A673 (cell line): ENCODE measurements around the gene TMOD3. TPM values are rescaled to one million over a fixed set of nuclear protein-coding genes. Genes with fewer than 3 reads are reported as not detected.

Experiments
- BruUV-seq: library from RNA; stranded (reverse); fragments of 400-500 nt; replicated peaks from 2 replicates; lab custom pipeline; 2021; lab: Mats Ljungman, UMichigan
- CTCF ChIA-PET: fragments of 300-600 bp; sonication (Branson Sonifier 250); formaldehyde crosslinking; loops from one replicate; lab custom pipeline; 2022; ENCODE audit warnings: antibody characterized with exemption; lab: Charles Lee
- POLR2A ChIA-PET: fragments of 300-600 bp; sonication (Branson Sonifier 250); formaldehyde crosslinking; loops from one replicate; lab custom pipeline; 2022; ENCODE audit warnings: antibody characterized with exemption; ENCODE audit not compliant: low non-redundant PET; lab: Charles Lee
- DNase-seq: peaks from one replicate; pipeline ENCODE4 v3.0.0-alpha.2; 2015; ENCODE audit warnings: low spot score
- H3K27ac ChIP-seq: fragments of 200-600 bp; sonication (generic); 2 replicates; pipeline ENCODE4 v1.5.1; 2016; ENCODE audit warnings: mixed run types, low read depth, mild to moderate bottlenecking, mixed read lengths, antibody characterized with exemption, low read length; ENCODE audit not compliant: poor library complexity, severe bottlenecking
- H3K27me3 ChIP-seq: fragments of 200-600 bp; sonication (generic); replicated peaks from 2 replicates; pipeline ENCODE4 v1.6.1; 2017; ENCODE audit warnings: mixed run types, low read depth, mild to moderate bottlenecking, mixed read lengths, antibody characterized with exemption, low read length; ENCODE audit not compliant: insufficient read depth, poor library complexity
- H3K36me3 ChIP-seq: fragments of 200-600 bp; sonication (generic); 2 replicates; pipeline ENCODE4 v1.6.1; 2016; ENCODE audit warnings: mixed run types, mild to moderate bottlenecking, mixed read lengths, antibody characterized with exemption, low read length; ENCODE audit not compliant: insufficient read depth, poor library complexity, severe bottlenecking
- H3K4me1 ChIP-seq: fragments of 200-600 bp; sonication (generic); 2 replicates; pipeline ENCODE4 v1.6.1; 2017; ENCODE audit warnings: mixed run types, mild to moderate bottlenecking, mixed read lengths, antibody characterized with exemption, low read length; ENCODE audit not compliant: insufficient read depth, poor library complexity, severe bottlenecking
- H3K4me3 ChIP-seq: fragments of 200-600 bp; sonication (generic); 2 replicates; pipeline ENCODE4 v1.5.1; 2016; ENCODE audit warnings: low read depth, mixed run types, mild to moderate bottlenecking, mixed read lengths, low read length; ENCODE audit not compliant: poor library complexity, severe bottlenecking
- H3K9me3 ChIP-seq: fragments of 200-600 bp; sonication (generic); 2 replicates; pipeline ENCODE4 v1.6.1; 2016; ENCODE audit warnings: mixed run types, low read depth, mild to moderate bottlenecking, mixed read lengths, antibody characterized with exemption, low read length; ENCODE audit not compliant: poor library complexity, severe bottlenecking
- EZH2 ChIP-seq: fragments of 200-600 bp; sonication (generic); IDR thresholded peaks from 2 replicates; pipeline ENCODE4 v1.6.1; 2017; ENCODE audit warnings: borderline replicate concordance, low read depth, mild to moderate bottlenecking, mixed read lengths, antibody characterized with exemption, low read length; ENCODE audit not compliant: poor library complexity, severe bottlenecking
- intact Hi-C: fragments of 100-400 bp; cut with micrococcal nuclease; formaldehyde crosslinking; loops from one replicate; pipeline ENCODE4 v1.10.0; 2022; ENCODE audit not compliant: unreplicated experiment
- total RNA-seq: library from RNA; stranded (reverse); gene quantifications from 2 replicates; pipeline ENCODE4 v1.2.3, GENCODE V29; 2021
- TF ChIP-seq, protein P1 (sequence below): fragments of 300-800, 200-600 bp; sonication (generic); conservative IDR thresholded peaks from 2 replicates; pipeline ENCODE4 v1.5.1; 2017; ENCODE audit warnings: low read depth, mild to moderate bottlenecking, antibody characterized with exemption, low read length, moderate library complexity, mixed read lengths

TMOD3 gene
- total RNA-seq, 1 experiment from 2014 or later: 66.6 TPM

GRCh38 chr15:51955504-51955903 is 126.1 kb downstream of the TMOD3 start:
- Histone ChIP-seq H3K4me1 (no peaks in the 10 kb centered on the region), H3K36me3 (peaks cover 74% of the 10 kb centered on the region), H3K9me3 (no peaks in the 10 kb centered on the region), H3K4me3 (no peak overlapping the region), H3K27ac (no peak overlapping the region), H3K27me3 (no peaks in the 10 kb centered on the region)
- no TSS peak for BruUV-seq
- intact Hi-C loops: no loop called here
- TF ChIP-seq EZH2: no peak
- TF ChIP-seq, protein P1, sequence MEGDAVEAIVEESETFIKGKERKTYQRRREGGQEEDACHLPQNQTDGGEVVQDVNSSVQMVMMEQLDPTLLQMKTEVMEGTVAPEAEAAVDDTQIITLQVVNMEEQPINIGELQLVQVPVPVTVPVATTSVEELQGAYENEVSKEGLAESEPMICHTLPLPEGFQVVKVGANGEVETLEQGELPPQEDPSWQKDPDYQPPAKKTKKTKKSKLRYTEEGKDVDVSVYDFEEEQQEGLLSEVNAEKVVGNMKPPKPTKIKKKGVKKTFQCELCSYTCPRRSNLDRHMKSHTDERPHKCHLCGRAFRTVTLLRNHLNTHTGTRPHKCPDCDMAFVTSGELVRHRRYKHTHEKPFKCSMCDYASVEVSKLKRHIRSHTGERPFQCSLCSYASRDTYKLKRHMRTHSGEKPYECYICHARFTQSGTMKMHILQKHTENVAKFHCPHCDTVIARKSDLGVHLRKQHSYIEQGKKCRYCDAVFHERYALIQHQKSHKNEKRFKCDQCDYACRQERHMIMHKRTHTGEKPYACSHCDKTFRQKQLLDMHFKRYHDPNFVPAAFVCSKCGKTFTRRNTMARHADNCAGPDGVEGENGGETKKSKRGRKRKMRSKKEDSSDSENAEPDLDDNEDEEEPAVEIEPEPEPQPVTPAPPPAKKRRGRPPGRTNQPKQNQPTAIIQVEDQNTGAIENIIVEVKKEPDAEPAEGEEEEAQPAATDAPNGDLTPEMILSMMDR: no peak
- ChIA-PET CTCF (no interaction called here), POLR2A (no interaction called here)
- DNase-seq: no peak

Other genes starting within 250 kb of the TMOD3 start
- 23.2 and 23.7 TPM in 2 replicates for gene DMXL2, start 206.9 kb upstream of the TMOD3 start, total RNA-seq
- gene SCG3, start 148.2 kb upstream of the TMOD3 start, total RNA-seq: 0.21 and 0.22 TPM in 2 replicates
- 2.9 and 3.7 TPM in 2 replicates for gene LYSMD2, start 92.0 kb upstream of the TMOD3 start, total RNA-seq
- gene TMOD2, start 78.1 kb upstream of the TMOD3 start, total RNA-seq: 0.67 and 1.6 TPM in 2 replicates
- 37.5 and 40.0 TPM in 2 replicates for gene LEO1, start 142.1 kb downstream of the TMOD3 start, total RNA-seq
- gene MAPK6, start 189.6 kb downstream of the TMOD3 start, total RNA-seq: 50.9 and 56.4 TPM in 2 replicates